Erythroblast (primary cell): ENCODE results near the gene TRIM54.

Source experiments
- GATA1 ChIP-seq: IDR thresholded peaks from 2 replicates; pipeline ENCODE4 v1.6.1; 2011; ENCODE audit warnings: low read depth, mild to moderate bottlenecking, control low read depth, low read length, moderate library complexity
- POLR2A ChIP-seq: IDR thresholded peaks from 2 replicates; pipeline ENCODE4 v1.6.1; 2011; ENCODE audit warnings: mild to moderate bottlenecking, low read length

GRCh38 chr2:27245626-27246025 lies 36.6 kb upstream of the TRIM54 start:
- no peak for TF ChIP-seq POLR2A
- no peak for TF ChIP-seq GATA1
